Measurements from ENCODE around the gene PRDM13. TPM values are rescaled to one million over a fixed set of nuclear protein-coding genes. Genes with fewer than 3 reads are reported as not detected.

Gene PRDM13
- total RNA-seq, 1 experiment from 2014 or later: not detected

- CTCF ChIA-PET: no interaction called here
- RAD21 ChIA-PET (ENCODE audit: low non-redundant PET in 1 of 2, low total read pairs in 2 of 2, uncharacterized antibody in 2 of 2, unreplicated experiment in 2 of 2): no interaction called here
Observed at GRCh38 chr6:99641270-99641669, 34.6 kb downstream of the PRDM13 start.

DNA sequence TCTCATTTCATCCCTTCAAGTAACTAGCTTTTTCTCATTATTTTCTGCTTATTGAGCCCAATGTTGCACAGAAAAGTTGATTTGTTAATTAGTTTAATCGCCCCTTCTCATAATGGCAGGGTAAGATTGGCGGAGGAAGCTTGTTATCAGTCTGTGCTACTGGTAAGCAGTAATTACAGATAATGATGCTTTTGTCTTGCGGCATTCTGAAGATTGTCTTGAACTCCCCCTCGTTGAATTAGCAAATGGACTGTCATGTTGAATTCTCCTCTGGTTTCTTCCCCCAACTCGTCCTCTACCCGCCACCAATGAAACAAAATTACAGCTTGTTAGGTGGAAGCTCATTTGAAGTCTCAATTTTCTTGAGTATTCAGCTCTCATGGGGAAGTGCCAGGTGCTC is 39.4 kb downstream of the PRDM13 start:
- no peaks in the 10 kb centered on the region for H4K20me1 ChIP-seq (ENCODE audit: insufficient read depth)
- no peak for TF ChIP-seq CEBPB (IDR thresholded peaks at IDR 0.05; ENCODE audit: low read depth)
- TF ChIP-seq FOSL1 (IDR thresholded peaks at IDR 0.05; ENCODE audit: low read depth): no peak
- TF ChIP-seq, protein P1, sequence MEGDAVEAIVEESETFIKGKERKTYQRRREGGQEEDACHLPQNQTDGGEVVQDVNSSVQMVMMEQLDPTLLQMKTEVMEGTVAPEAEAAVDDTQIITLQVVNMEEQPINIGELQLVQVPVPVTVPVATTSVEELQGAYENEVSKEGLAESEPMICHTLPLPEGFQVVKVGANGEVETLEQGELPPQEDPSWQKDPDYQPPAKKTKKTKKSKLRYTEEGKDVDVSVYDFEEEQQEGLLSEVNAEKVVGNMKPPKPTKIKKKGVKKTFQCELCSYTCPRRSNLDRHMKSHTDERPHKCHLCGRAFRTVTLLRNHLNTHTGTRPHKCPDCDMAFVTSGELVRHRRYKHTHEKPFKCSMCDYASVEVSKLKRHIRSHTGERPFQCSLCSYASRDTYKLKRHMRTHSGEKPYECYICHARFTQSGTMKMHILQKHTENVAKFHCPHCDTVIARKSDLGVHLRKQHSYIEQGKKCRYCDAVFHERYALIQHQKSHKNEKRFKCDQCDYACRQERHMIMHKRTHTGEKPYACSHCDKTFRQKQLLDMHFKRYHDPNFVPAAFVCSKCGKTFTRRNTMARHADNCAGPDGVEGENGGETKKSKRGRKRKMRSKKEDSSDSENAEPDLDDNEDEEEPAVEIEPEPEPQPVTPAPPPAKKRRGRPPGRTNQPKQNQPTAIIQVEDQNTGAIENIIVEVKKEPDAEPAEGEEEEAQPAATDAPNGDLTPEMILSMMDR (IDR thresholded peaks at IDR 0.05 in 2 of 3, conservative IDR thresholded peaks at IDR 0.05 in 1 of 3; ENCODE audit: borderline replicate concordance in 1 of 3, insufficient read depth in 1 of 3, low read depth in 2 of 3, low read length in 2 of 3): no peak
- TF ChIP-seq, protein P2, sequence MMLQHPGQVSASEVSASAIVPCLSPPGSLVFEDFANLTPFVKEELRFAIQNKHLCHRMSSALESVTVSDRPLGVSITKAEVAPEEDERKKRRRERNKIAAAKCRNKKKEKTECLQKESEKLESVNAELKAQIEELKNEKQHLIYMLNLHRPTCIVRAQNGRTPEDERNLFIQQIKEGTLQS (IDR thresholded peaks at IDR 0.05): no peak
- TF ChIP-seq POLR2A (IDR thresholded peaks at IDR 0.05; ENCODE audit: borderline replicate concordance, extremely low read depth, insufficient read depth, insufficient read length): no peak
- TF ChIP-seq ELF1 (IDR thresholded peaks at IDR 0.05; ENCODE audit: borderline replicate concordance, low read depth): no peak
- no peak for TF ChIP-seq POLR2AphosphoS5 (IDR thresholded peaks at IDR 0.05; ENCODE audit: low read depth, low read length)
- no peak for TF ChIP-seq EZH2phosphoT487 (IDR thresholded peaks at IDR 0.05; ENCODE audit: borderline replicate concordance)
- no peak for TF ChIP-seq SIN3A (IDR thresholded peaks at IDR 0.05; ENCODE audit: low read depth)
- TF ChIP-seq SRF (IDR thresholded peaks at IDR 0.05; ENCODE audit: low read depth): no peak
- TF ChIP-seq EGR1 (IDR thresholded peaks at IDR 0.05; ENCODE audit: low read depth): no peak
- TF ChIP-seq CBX3 (IDR thresholded peaks at IDR 0.05; ENCODE audit: low read depth): no peak
- TF ChIP-seq, protein P3, sequence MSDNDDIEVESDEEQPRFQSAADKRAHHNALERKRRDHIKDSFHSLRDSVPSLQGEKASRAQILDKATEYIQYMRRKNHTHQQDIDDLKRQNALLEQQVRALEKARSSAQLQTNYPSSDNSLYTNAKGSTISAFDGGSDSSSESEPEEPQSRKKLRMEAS (IDR thresholded peaks at IDR 0.05): no peak
- BruUV-seq (replicated peaks): no TSS peak
- CTCF ChIA-PET: no interaction called here
- no peak overlapping the region for H3K27ac ChIP-seq (ENCODE audit: low read depth, low read length)
- H3K27me3 ChIP-seq (ENCODE audit: insufficient read depth, low read length): no peaks in the 10 kb centered on the region
- H3K9me2 ChIP-seq (ENCODE audit: insufficient read depth): peaks cover 2% of the 10 kb centered on the region; the same call in 1 of the 2 replicates
- ATAC-seq (no peak), DNase-seq (ENCODE audit: low read depth, low spot score) (no peak)
- RAD21 ChIA-PET (ENCODE audit: low non-redundant PET in 1 of 2, low total read pairs in 2 of 2, uncharacterized antibody in 2 of 2, unreplicated experiment in 2 of 2): no interaction called here
- H3K9me3 ChIP-seq (ENCODE audit: control insufficient read depth in 1 of 2, insufficient read depth in 1 of 2, low read depth in 1 of 2, low read length in 2 of 2): no peaks in the 10 kb centered on the region
- no peak overlapping the region for H3K4me2 ChIP-seq (ENCODE audit: low read length)
- no peaks in the 10 kb centered on the region for H3K79me2 ChIP-seq (ENCODE audit: insufficient read depth, low read length)
- intact Hi-C loops (cut with micrococcal nuclease): no loop called here
- H2AFZ ChIP-seq (ENCODE audit: low read depth, low read length, poor library complexity, severe bottlenecking): no peak overlapping the region
- H3K36me3 ChIP-seq (ENCODE audit: control insufficient read depth in 1 of 2, insufficient read depth in 2 of 2, low read length in 2 of 2): no peaks in the 10 kb centered on the region
- POLR2A ChIA-PET: no interaction called here
- H3K4me3 ChIP-seq (replicated peaks in 1 of 2; ENCODE audit: low read depth in 1 of 2, low read length in 2 of 2): no peak overlapping the region
- H3K9ac ChIP-seq (ENCODE audit: low read length): no peak overlapping the region
- H3K4me1 ChIP-seq (ENCODE audit: control insufficient read depth in 1 of 2, insufficient read depth in 2 of 2, low read length in 2 of 2): no peaks in the 10 kb centered on the region

More at GRCh38 chr6:99641270-99641669, 34.6 kb downstream of the PRDM13 start:
- intact Hi-C loops (cut with micrococcal nuclease): no loop called here
- H3K4me3 ChIP-seq (replicated peaks in 1 of 2; ENCODE audit: low read depth in 1 of 2, low read length in 2 of 2): no peak overlapping the region
- no peaks in the 10 kb centered on the region for H3K9me2 ChIP-seq (ENCODE audit: insufficient read depth)
- H3K4me2 ChIP-seq (ENCODE audit: low read length): no peak overlapping the region
- H3K4me1 ChIP-seq (ENCODE audit: control insufficient read depth in 1 of 2, insufficient read depth in 2 of 2, low read length in 2 of 2): no peaks in the 10 kb centered on the region
- BruUV-seq (replicated peaks): no TSS peak
- H3K27me3 ChIP-seq (ENCODE audit: insufficient read depth, low read length): no peaks in the 10 kb centered on the region
- DNase-seq (ENCODE audit: low read depth, low spot score): no peak
- TF ChIP-seq POLR2A (IDR thresholded peaks at IDR 0.05; ENCODE audit: borderline replicate concordance, extremely low read depth, insufficient read depth, insufficient read length) (no peak), SIN3A (IDR thresholded peaks at IDR 0.05; ENCODE audit: low read depth) (no peak), SP1 (IDR thresholded peaks at IDR 0.05; ENCODE audit: low read depth) (no peak), ZNF274 (IDR thresholded peaks at IDR 0.05; ENCODE audit: low read depth, low read length) (no peak), TCF7L2 (IDR thresholded peaks at IDR 0.05; ENCODE audit: borderline replicate concordance, extremely low read depth, insufficient read depth, insufficient read length) (no peak), SRF (IDR thresholded peaks at IDR 0.05; ENCODE audit: low read depth) (no peak), EZH2phosphoT487 (IDR thresholded peaks at IDR 0.05; ENCODE audit: borderline replicate concordance) (no peak), EGR1 (IDR thresholded peaks at IDR 0.05; ENCODE audit: low read depth) (no peak), ZFX (IDR thresholded peaks at IDR 0.05) (no peak), JUND (IDR thresholded peaks at IDR 0.05) (no peak)
- TF ChIP-seq, protein P1 (IDR thresholded peaks at IDR 0.05 in 2 of 3, conservative IDR thresholded peaks at IDR 0.05 in 1 of 3; ENCODE audit: borderline replicate concordance in 1 of 3, insufficient read depth in 1 of 3, low read depth in 2 of 3, low read length in 2 of 3): no peak
- no peaks in the 10 kb centered on the region for H4K20me1 ChIP-seq (ENCODE audit: insufficient read depth)
- ATAC-seq: no peak
- no peak overlapping the region for H2AFZ ChIP-seq (ENCODE audit: low read depth, low read length, poor library complexity, severe bottlenecking)
- H3K9me3 ChIP-seq (ENCODE audit: control insufficient read depth in 1 of 2, insufficient read depth in 1 of 2, low read depth in 1 of 2, low read length in 2 of 2): peaks cover 0 to 8% of the 10 kb centered on the region in 2 experiments; a peak in 1 of 4 replicates
- H3K36me3 ChIP-seq (ENCODE audit: control insufficient read depth in 1 of 2, insufficient read depth in 2 of 2, low read length in 2 of 2): no peaks in the 10 kb centered on the region
- no peaks in the 10 kb centered on the region for H3K79me2 ChIP-seq (ENCODE audit: insufficient read depth, low read length)
- H3K27ac ChIP-seq (ENCODE audit: low read depth, low read length): no peak overlapping the region
- no peak overlapping the region for H3K9ac ChIP-seq (ENCODE audit: low read length)
- POLR2A ChIA-PET: no interaction called here
